ENCODE results near the gene ASB4.
"Not testable (repeated sequence)": the region's sequence is repeated elsewhere in the genome, so short reads cannot be mapped to it uniquely, and the experiment has no call there.

The ASB4 gene

GRCh38 chr7:95527033-95527775, 41.5 kb downstream of the ASB4 start:
- DNase-seq (ENCODE audit: low spot score): peak; percentile 29

GRCh38 chr7:95527776-95528250, 42.1 kb downstream of the ASB4 start:
- no peak for DNase-seq (ENCODE audit: low spot score)

GRCh38 chr7:95529701-95530100, 44.0 kb downstream of the ASB4 start:
- DNase-seq (ENCODE audit: low spot score): no peak

- no peak for DNase-seq (ENCODE audit: low spot score)
Observed at GRCh38 chr7:95530881-95531280, 45.1 kb downstream of the ASB4 start.

- no peak for DNase-seq (ENCODE audit: low spot score)
Observed at GRCh38 chr7:95531605-95532219, 46.0 kb downstream of the ASB4 start.

- no peak for DNase-seq (ENCODE audit: low spot score)
Observed at GRCh38 chr7:95534796-95535195, 49.1 kb downstream of the ASB4 start.

GRCh38 chr7:95535662-95536061, 49.9 kb downstream of the ASB4 start:
- DNase-seq (ENCODE audit: low spot score): no peak

GRCh38 chr7:95536656-95537311, 51.0 kb downstream of the ASB4 start:
- DNase-seq (ENCODE audit: low spot score): no peak

- DNase-seq (ENCODE audit: low spot score): no peak
Observed at GRCh38 chr7:95537468-95537867, 51.7 kb downstream of the ASB4 start.

- DNase-seq (ENCODE audit: low spot score): no peak
Observed at GRCh38 chr7:95539426-95539825, 53.7 kb downstream of the ASB4 start.

- no peak for DNase-seq (ENCODE audit: low spot score)
Observed at GRCh38 chr7:95540366-95540765, 54.6 kb downstream of the ASB4 start.

GRCh38 chr7:95543312-95543711, 57.6 kb downstream of the ASB4 start:
- DNase-seq (ENCODE audit: low spot score): no peak

GRCh38 chr7:95544171-95544570, 58.4 kb downstream of the ASB4 start:
- no peak for DNase-seq (ENCODE audit: low spot score)

- DNase-seq (ENCODE audit: low spot score): peak; percentile 41
Observed at GRCh38 chr7:95545007-95545615, 59.4 kb downstream of the ASB4 start.

GRCh38 chr7:95545673-95546072, 59.9 kb downstream of the ASB4 start:
- DNase-seq (ENCODE audit: low spot score): no peak

- DNase-seq (ENCODE audit: low spot score): no peak
Observed at GRCh38 chr7:95546647-95547046, 60.9 kb downstream of the ASB4 start.

GRCh38 chr7:95547361-95548348, 61.9 kb downstream of the ASB4 start:
- peak; percentile 25 for DNase-seq (ENCODE audit: low spot score)

GRCh38 chr7:95549818-95550529, 64.2 kb downstream of the ASB4 start:
- DNase-seq (ENCODE audit: low spot score): peak; percentile 20

- DNase-seq (ENCODE audit: low spot score): no peak
Observed at GRCh38 chr7:95550546-95550945, 64.8 kb downstream of the ASB4 start.

GRCh38 chr7:95552010-95552926, 66.5 kb downstream of the ASB4 start:
- not testable (repeated sequence) for DNase-seq (ENCODE audit: low spot score)

Measured in HuH-7.5 (cell line).